HG03139 (cell line): ENCODE data around the gene FZD8.
A peak's percentile ranks its signal among the peaks of the same experiment; 100 is the strongest.

Source experiments
- ATAC-seq: cut with Tn5 transposase; IDR thresholded peaks from one replicate; pipeline ENCODE4 v1.9.1; 2021; ENCODE audit not compliant: unreplicated experiment

The FZD8 gene

GRCh38 chr10:35642793-35643114 lies 658 bp upstream of the FZD8 start:
- ATAC-seq, result no peak

DNA sequence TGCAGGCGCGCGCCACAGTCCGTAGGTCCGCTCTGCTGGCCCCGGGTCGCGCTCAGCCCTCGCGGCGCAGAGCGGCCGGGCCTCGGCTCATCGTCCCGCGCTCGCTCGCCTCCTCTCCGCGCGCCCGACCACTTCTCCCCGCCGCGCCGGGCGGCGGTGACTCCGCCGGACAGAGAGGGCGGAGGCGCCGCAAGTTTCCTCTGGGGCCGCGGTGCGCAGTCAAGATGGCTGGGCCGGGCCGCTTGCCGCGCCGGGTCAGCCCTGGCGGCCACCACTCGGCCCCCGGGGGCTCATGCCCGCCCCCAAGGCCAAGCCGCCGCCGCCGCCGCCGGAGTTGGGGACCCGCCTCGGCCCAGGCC lies 441 bp downstream of the FZD8 start:
- peak; percentile 13 for ATAC-seq

GRCh38 chr10:35640951-35641675 lies 983 bp downstream of the FZD8 start:
- ATAC-seq, result peak; percentile 38

DNA sequence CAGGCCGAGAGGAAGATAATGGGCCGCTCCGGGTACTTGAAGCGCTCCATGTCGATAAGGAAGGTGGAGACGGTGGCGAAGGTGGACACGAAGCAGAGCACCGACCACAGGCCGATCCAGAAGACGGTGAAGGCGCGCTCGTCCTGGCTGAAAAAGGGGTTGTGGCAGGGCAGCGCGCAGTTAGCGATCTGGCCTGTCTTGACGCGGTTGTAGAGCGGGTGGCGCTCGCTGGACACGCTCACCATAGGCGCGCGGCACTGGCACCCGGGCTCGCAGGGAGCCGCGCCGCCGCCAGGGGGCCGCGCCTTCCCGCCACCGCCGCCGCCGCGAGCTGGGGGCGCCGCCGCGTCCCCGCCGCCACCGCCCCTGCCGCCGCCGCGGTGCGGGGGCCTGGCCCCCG lies 1.6 kb downstream of the FZD8 start:
- peak; percentile 35 for ATAC-seq

DNA sequence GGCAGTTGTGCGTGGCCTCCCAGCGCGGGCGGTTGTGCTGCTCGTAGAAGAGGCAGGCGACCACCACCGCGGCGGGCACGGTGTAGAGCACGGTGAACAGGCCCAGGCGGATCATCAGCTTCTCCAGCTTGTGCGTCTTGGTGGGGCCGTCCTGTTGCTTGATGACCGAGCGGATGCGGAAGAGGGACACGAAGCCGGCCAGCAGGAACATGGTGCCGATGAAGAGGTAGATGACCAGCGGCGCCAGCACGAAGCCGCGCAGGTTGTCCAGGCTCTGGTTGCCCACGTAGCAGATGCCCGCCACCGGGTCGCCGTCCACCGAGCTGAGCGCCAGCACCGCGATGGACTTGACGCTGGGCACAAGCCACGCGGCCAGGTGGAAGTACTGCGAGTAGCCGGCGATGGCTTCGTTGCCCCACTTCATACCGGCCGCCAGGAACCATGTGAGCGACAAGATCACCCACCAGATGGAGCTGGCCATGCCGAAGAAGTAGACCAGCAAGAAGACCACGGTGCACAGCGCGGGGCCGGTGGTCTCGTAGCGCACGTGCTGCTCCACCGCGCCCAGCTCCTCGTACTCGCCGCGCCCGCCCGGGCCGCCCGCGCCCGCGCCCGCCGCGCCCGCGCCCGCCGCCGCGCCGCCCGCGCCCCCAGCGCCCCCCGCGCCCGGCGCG lies 2.2 kb downstream of the FZD8 start:
- ATAC-seq, result no peak

DNA sequence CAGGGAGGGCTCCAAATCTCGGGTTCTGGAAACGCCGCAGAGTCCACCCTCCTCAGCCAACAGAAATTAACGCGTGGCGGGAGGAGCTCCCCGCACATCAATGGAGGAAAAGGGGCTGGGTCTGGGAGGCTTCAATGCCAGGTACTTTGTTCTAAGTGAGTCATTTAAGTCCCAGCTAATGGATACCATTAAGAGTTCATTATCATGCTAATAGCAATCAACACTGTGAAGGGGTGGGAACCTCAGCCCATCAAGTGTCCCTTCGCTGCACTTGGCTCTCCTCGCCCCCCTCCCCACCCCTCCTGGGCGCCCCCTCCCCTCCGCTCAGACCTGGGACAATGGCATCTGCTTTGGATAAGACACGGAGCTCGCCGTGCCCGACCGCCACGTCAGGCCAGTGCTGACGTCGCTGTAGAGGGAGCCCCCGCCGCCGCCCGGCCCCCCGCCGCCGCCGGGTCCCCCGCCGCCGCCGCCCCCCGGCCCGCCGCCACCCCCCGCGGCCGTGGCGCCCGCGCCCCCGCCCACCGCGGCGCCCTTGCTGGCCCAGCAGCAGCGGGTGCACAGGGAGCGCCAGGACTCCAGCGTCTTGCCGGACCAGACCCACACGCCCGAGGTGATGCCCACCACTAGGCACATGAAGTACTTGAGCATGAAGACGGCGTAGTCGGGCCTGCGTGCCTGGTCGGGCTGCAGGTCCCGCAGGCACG lies 2.9 kb downstream of the FZD8 start:
- ATAC-seq, result no peak

DNA sequence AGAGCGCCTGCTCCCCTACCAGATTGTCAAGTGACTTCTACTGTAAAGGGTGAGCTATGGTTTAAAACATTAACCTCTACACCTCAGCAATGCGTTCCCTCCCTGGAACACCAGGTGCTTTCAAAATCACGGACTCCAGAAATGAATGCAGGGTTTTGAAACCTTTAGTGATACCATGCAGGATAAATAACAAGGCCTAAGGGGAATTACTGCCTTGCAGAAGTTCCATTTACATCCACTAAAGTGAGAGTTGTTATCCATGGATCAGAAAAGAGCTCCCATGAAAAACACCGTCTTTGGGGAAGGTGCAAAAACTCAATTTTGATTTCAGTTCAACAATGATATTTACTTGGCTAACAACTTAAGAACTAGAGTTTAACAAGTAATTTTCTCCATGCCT lies 4.0 kb downstream of the FZD8 start:
- ATAC-seq, result no peak

DNA sequence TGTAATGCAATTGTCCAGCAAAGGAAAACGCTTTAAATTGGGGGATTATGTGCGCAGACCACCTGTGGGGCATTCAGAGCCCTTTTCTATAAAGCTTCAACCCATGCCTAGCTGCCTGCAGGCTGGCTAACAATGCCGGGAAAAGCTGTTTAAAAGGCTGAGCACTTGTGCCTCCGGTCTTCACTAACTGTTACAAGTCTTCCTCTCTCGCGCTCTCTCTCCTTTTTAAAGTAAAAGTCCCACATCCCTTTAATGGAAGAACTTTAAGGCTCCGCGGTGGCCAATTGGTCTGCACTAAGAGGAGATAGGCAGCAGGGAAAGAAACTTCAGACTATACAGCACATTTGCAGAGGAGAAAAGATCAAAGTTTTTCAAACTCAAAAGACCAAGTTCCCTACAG lies 4.6 kb downstream of the FZD8 start:
- ATAC-seq, result no peak

DNA sequence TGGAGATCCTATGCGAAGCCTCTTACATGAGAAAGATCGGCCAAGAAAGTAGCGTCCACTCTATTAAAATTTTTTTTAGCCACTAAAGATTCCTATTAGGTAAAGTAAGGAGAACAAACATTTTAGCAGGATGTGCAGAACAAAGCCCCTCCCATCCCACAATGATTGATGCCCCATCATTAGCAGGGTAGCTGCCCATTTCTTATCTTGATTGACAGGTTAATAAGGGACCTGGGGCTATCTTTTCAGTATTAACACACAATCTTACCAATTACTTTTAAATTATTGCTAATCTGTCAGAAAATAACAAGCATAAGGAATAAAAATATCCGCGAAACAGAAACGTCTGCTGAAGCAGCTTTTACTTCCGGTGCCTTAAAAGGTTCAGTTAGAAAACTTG lies 5.1 kb downstream of the FZD8 start:
- ATAC-seq, result no peak

- ATAC-seq, result no peak
Observed at GRCh38 chr10:35635576-35635975, 6.5 kb downstream of the FZD8 start.

DNA sequence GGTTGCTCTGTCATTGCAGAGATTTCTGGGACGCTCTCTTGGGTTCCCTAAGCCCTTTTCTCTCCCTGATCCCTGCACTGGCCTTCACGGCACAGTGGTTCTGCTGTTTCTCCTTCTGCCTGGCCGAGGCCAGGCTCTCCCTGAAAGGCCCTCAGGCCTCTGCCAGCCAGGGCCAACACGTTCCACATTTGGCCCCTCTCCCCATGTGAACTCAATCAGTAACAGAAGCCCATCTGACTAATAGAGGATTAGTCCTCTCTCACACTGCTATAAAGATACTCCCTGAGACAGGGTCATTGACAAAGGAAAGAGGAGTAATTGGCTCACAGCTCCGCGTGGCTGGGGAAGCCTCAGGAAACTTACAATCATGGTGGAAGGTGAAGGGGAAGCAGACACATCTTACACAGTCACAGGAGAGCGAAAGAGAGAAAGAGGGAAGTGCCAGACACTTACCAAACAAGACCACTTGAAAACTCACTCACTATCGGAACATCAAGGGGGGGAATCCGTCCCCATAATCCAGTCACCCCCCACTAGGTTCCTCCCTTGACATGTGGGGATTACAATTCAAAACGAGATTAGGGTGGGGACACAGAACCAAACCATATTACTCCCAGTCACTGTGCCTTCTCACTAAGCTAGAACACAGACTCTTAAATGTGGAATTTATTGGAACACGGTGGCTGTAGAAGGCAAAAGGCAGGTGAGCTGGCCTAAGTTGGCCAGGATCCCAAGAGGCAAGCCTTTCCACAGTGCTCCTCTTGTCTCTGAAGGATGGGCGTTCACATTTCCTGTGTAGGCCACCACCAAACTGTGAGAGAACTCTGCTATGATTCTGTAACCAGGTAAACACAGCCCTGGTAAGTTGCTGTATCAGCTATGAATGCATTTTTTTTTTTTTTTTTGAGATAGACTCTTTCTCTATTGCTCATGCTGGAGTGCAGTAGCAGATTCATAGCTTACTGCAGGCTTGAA lies 8.8 kb downstream of the FZD8 start:
- ATAC-seq, result no peak

DNA sequence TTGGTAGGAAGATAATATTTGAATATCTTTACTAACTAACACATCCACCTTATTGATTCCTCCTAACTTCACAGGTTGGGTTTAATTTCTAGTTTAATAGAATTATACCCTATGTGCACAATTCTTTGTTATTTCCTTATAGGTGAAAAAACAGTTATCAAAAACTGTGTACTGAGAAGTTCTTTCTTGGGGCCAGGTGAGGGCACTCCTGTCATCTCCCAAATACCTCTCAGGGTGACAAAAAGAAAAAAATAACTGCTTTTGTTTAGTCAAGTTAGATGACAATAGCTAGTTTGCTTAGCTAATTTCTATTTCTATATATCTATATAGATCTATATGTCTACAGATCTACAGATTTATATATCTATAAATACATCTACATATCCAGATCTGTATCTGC lies 10.1 kb downstream of the FZD8 start:
- ATAC-seq, result no peak

GRCh38 chr10:35631404-35631803 lies 10.7 kb downstream of the FZD8 start:
- ATAC-seq, result no peak

- no peak for ATAC-seq
Observed at GRCh38 chr10:35626971-35627507, 15.1 kb downstream of the FZD8 start.

DNA sequence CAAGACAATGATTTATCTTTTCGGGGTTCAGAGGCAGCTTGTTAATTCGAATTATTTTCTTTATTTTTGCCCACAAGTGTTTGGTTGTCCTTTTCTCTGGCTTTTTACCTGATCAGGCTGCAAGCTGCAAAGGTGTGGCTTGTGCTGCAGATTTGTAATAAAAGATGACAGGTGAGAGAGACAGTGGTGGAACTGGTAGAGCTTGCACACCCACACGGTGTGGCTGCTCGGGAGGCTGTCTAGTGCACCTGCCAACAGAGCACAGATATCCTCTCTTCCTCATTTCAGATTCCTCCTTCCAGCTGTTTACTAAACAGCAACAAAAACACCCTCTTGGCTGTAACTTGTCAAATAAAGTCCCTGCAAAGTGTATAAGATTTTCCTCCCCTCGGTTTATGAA lies 27.8 kb downstream of the FZD8 start:
- ATAC-seq, result no peak

DNA sequence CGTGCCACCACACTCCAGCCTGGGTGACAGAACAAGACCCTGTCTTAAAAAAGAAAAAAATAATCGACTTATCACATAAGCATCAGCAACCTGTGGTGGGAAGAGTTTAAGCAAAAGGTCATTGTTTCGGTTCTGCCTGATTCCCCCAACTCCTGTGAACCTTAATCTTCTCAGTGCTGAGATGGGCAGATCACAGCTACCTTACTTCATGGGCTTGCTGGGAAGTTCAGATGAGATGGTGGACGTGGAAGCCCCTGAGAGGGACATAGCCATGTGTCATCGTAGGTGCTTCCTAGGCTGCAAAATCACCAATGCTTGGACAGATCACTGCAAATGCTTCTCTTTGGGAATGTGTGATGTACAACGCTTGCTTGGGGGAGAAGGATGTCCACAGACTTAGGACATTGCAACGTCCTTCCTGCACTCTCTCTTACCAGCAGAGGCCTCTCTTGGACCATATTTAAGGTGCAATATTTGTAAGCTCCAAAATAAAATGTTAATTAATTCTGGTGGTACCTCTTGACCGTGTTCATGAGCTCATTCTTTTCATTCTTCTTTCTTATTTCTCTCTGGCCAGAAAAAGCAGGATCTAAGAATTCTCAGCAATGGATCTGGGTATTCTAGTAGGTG lies 28.4 kb downstream of the FZD8 start:
- no peak for ATAC-seq

DNA sequence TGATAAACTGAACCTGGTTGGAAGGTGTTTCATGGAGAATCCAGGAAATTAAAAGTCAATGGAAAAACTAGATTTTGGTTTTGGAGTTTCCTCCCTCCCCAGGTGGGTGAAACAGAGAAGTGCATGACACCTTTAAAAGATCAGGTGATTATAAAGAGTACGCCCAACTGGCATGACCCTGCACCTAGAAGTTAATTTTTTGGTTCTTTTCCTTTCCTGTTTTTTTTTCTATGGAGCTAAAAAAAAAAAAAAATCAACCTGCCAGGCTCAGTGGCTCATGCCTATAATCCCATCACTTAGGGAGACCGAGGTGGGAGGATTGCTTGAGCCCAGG lies 29.0 kb downstream of the FZD8 start:
- no peak for ATAC-seq

DNA sequence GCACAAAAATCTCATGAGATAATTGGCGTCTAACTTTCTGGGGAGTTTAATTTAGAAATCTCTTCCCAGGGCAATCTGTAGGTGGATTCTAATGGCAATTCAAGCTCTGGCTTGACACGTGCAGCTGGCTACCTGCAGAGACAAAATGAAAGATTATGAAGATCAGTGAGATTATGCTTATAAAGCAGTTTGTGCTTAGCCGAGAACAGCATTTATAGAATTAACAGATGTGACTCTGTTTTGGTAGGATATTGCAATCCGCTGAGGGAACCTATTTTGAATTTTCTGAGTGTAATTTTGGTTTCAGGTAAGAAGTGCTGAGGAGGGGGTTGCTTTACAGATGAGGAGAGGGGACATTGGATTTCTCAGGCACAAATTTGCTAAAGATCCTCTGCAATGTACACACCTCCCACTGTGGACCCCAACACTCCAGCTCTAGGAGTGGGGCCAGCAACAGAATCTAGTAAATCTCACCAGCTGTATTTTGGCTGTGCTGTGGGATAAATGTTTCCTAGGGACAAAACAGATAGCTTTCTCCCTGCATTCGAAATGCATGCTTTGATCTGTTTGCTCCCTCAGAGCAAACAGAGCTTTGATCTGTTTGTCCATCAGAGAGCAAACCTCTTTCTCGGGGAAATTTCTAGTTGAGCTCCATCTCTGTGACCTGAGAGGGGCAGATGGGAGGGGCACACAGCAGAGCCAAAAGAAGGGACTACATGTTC lies 29.6 kb downstream of the FZD8 start:
- no peak for ATAC-seq

- no peak for ATAC-seq
Observed at GRCh38 chr10:35611750-35612149, 30.3 kb downstream of the FZD8 start.

DNA sequence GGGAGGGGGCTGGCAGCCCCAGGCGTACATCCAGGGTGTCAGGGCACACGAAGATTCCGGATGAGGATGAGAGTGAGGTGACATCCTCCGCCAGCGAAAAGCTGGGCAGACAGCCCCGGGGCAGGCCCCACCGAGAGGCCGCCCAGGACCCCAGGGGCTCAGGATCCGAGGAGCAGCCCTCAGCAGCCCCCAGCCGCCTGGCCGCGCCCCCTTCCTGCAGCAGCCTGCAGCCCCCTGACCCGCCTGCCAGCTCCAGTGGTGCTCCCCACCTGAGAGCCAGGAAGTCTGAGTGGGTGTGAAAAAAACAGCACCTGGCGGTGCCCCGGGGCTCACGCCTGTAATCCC lies 33.8 kb downstream of the FZD8 start:
- no peak for ATAC-seq
